GM18499 (cell line): ENCODE data around the gene PPP1R9A.

Experiments used
- ATAC-seq: cut with Tn5 transposase; IDR thresholded peaks from one replicate; pipeline ENCODE4 v1.9.1; 2021; ENCODE audit warnings: moderate number of reproducible peaks; ENCODE audit not compliant: insufficient read depth, unreplicated experiment

The PPP1R9A gene

GRCh38 chr7:94908323-94909178 lies 1.2 kb downstream of the PPP1R9A start:
- ATAC-seq: no peak

- ATAC-seq: no peak
Observed at GRCh38 chr7:94909179-94909466, 1.7 kb downstream of the PPP1R9A start.

- ATAC-seq: no peak
Observed at GRCh38 chr7:94912085-94912484, 4.7 kb downstream of the PPP1R9A start.

GRCh38 chr7:94913391-94913790 lies 6.0 kb downstream of the PPP1R9A start:
- no peak for ATAC-seq

GRCh38 chr7:94921911-94922310 lies 14.5 kb downstream of the PPP1R9A start:
- no peak for ATAC-seq

- ATAC-seq: no peak
Observed at GRCh38 chr7:94922457-94922856, 15.1 kb downstream of the PPP1R9A start.

- no peak for ATAC-seq
Observed at GRCh38 chr7:94923412-94923811, 16.0 kb downstream of the PPP1R9A start.

- ATAC-seq: no peak
Observed at GRCh38 chr7:94928168-94928707, 20.8 kb downstream of the PPP1R9A start.

GRCh38 chr7:94933256-94933990 lies 26.0 kb downstream of the PPP1R9A start:
- ATAC-seq: no peak

GRCh38 chr7:94939395-94939794 lies 32.0 kb downstream of the PPP1R9A start:
- no peak for ATAC-seq

- ATAC-seq: no peak
Observed at GRCh38 chr7:94940241-94940640, 32.8 kb downstream of the PPP1R9A start.

- ATAC-seq: no peak
Observed at GRCh38 chr7:94941844-94942632, 34.6 kb downstream of the PPP1R9A start.

GRCh38 chr7:94943134-94943533 lies 35.7 kb downstream of the PPP1R9A start:
- no peak for ATAC-seq

GRCh38 chr7:94949532-94949931 lies 42.1 kb downstream of the PPP1R9A start:
- no peak for ATAC-seq

GRCh38 chr7:94955807-94956206 lies 48.4 kb downstream of the PPP1R9A start:
- no peak for ATAC-seq

- no peak for ATAC-seq
Observed at GRCh38 chr7:94957061-94957460, 49.7 kb downstream of the PPP1R9A start.

- ATAC-seq: no peak
Observed at GRCh38 chr7:94962661-94963060, 55.3 kb downstream of the PPP1R9A start.

GRCh38 chr7:94969434-94970084 lies 62.2 kb downstream of the PPP1R9A start:
- no peak for ATAC-seq

GRCh38 chr7:94970085-94970576 lies 62.7 kb downstream of the PPP1R9A start:
- ATAC-seq: no peak
